Activated effector memory CD4-positive, alpha-beta T cell treated with anti-CD3 and anti-CD28 coated beads, Interleukin-2, amount 50 U/mL, for 16 hours (primary cell): ENCODE data around the gene MGLL.

Source experiments
- DNase-seq: peaks from one replicate; pipeline ENCODE4 v3.0.0-alpha.2; 2020

MGLL gene

GRCh38 chr3:127822041-127822681, at the start of gene MGLL:
Gene MGLL (minus strand): TSS chr3:127822515. CDS start chr3:127822318, 197 bp downstream.
- no peak for DNase-seq

- DNase-seq, result no peak
Observed at GRCh38 chr3:127870156-127870555, 47.8 kb upstream of the MGLL start.

DNA sequence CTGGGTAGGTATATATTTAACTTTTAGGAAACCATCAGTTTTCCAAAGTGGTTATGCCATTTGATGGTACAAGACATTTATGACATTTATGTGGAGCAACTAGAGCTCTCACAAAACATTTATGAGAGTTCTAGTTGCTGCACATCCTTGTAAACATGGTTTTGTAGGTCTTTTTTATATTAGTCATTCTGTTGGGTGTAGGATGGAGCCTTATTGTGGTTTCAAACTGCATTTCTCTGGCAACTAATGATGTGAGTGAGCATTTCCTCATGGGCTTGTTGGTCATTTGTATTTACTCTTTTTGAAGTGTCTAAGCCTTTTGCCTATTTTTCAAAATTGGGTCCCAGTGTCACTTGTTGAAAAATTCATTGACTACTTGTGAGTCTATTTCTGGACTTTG, 45.7 kb upstream of the MGLL start:
- DNase-seq, result no peak

GRCh38 chr3:127867412-127867811, 45.1 kb upstream of the MGLL start:
- DNase-seq, result no peak

DNA sequence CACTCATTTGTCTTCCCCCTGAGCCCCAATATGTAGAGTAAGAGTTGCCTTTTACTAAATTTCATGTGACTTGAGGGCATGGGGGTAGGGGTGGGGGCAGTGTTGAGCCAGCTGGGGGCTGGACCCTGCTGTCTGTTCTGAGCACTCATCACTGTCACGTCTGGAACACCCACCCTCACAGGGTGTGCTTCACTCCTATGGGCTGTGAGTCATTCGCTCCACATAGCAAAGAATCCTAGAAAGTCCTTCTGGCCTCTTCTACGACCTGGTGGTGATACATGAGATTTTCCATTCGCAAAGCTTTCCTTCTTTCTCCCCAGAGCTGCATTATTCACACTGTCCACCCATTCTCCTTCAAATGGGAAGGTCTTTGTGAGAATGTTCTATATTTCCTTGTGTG, 43.6 kb upstream of the MGLL start:
- no peak for DNase-seq

DNA sequence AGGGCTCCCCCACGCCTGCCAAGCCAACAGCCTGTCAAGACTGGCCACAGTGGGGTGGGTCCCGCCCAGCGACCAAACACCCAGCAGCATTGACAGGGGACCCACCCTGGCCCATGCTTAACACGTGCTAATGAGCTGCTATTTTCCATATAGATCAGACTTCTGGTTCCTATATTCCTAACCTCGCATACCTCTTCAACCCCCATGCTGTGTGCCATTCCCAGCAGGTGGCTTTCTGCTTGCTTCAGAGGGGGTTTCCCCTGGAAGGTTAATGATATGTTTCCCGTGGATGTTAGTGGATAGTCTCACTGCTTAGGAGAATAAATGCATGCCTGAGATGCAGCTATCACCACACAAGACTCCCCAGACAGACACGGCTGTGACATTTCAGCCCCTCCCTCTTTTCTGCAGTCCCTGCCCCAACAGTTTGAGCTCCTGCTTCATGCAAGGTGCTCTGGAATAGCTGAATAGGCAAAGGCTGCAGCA, 37.9 kb upstream of the MGLL start:
- DNase-seq, result no peak

DNA sequence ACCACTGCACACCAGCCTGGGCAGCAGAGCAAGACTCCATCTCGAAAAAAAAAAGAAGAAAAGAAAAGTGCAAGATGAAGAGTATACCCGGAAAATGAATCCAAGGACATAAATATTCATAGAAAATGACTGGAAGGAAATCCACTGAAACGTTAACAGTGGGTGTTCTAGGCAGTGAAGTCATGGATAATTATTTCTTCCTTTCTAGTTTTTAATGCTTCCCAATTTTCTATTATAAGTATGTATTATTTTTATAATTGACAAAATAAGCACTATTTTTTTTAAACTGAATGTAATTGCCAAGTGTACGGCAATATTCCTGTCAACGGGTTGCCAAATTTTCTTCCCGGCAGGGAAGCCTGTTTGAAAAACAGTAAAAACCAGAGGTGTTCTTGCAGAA, 37.4 kb upstream of the MGLL start:
- no peak for DNase-seq

- no peak for DNase-seq
Observed at GRCh38 chr3:127858937-127859336, 36.6 kb upstream of the MGLL start.

GRCh38 chr3:127858521-127858920, 36.2 kb upstream of the MGLL start:
- DNase-seq, result no peak

GRCh38 chr3:127857333-127857732, 35.0 kb upstream of the MGLL start:
- no peak for DNase-seq

- DNase-seq, result no peak
Observed at GRCh38 chr3:127856801-127857200, 34.5 kb upstream of the MGLL start.

GRCh38 chr3:127855246-127855645, 32.9 kb upstream of the MGLL start:
- no peak for DNase-seq

DNA sequence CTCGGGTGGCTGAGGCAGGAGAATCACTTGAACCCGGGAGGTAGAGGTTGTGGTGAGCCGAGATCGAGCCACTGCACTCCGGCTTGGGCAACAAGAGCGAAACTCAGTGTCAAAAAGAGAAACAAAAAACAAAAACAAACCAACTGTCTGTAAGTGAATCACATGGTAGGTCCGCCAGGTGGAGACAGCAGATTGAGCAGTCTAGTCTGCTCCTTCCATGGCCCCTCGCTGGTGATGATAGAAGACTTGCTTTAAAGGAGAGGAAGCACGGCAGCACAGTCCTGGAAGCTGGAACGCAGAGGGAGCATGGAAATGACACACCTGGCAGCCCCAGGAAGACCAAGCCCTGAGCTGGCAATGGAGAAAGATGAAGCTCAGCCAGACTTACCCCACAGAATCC, 31.4 kb upstream of the MGLL start:
- no peak for DNase-seq

DNA sequence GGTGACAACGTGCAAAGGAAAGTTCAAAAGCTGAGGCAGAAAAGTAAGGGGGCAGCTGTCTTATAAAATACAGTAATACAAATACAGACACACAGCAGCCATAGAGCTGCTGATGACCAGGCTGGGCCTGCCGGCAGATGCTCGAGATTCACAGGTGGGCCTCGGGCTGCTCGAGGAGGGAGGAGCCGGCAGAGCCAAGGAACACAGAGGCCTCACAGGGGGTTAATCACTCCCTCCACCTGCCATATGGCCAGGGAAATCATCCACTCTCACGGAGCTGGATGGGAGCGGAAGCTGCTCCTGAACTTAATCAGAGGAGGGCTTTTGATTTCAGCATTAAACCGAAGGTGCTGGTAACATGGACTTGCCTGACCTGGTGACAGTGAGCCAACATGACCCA, 29.6 kb upstream of the MGLL start:
- DNase-seq, result no peak

DNA sequence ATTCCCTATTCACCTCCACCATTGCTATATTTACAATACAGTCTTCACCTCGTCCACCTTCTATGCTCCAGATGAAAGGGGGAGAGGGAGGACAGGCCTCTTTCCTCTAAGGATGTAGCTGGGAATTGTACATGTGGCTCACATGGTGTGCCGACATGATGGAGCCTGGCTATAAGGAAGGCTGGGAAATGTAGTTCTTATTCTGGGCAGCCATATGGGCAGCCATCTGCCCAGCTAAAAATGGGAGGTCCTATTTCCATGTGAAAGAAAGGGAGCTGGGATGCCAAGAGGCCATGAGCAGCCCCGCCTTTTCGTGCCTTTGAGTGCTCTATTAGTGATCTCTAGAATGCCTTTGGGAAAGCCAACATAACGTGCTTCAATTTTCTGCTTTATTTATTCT, 27.1 kb upstream of the MGLL start:
- no peak for DNase-seq

- DNase-seq, result no peak
Observed at GRCh38 chr3:127848131-127849129, 26.1 kb upstream of the MGLL start.

GRCh38 chr3:127847236-127847720, 25.0 kb upstream of the MGLL start:
- no peak for DNase-seq

DNA sequence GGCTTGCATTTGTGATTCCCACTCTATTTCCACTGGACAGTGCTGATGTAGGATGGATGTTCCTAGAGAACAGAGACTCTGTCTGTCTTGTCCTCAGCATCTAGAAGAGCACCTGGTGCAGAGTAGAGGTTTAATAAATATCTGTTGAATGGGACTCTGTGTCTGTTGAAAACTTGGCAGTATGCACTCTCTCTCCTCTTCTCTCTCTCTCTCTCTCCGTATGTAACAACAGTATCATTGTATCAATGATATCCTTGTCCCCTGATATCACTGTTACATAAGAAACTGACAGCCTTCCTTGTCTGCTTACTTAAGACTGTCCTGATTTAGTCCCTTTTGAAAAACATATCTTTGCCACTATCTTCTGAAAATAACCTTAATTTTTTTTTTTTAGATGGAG, 24.3 kb upstream of the MGLL start:
- DNase-seq, result no peak

GRCh38 chr3:127844326-127844942, 22.1 kb upstream of the MGLL start:
- no peak for DNase-seq

DNA sequence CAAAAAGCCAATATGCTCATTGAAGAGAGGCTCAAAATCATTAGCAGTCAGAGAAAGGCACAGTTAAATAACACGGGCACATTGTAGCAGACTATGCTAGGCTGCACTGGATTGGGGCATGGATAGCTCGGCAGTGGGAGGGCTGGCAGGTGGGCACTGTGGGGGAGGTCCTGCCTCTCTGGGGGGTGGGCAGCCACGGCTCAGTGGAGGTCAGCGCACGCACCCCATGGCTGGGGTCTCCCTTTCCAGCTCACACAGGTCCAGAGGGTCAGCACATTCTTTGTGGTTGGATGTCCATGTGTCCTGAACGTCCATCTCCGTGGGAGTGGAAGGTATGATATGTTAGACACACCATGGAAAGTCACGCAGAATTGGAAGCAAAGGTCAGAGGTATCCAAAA, 18.4 kb upstream of the MGLL start:
- no peak for DNase-seq

DNA sequence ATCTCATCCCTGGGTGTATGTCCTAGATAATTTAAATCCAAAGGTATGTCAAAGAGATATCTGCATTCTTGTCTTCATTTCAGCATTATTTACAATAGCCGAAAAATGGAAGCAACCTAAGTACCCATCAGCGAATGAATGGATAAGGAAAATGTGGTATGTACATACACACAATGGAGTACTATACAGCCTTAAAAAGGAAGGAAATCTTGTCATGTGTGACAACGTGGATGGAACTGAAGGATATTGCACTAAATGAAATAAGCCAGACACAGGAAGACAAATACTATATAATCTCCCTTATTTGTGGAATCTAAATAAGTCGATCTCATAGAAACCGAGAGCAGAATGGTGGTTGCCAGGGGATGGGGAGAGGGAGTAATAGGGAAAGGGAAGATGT, 16.8 kb upstream of the MGLL start:
- DNase-seq, result no peak

DNA sequence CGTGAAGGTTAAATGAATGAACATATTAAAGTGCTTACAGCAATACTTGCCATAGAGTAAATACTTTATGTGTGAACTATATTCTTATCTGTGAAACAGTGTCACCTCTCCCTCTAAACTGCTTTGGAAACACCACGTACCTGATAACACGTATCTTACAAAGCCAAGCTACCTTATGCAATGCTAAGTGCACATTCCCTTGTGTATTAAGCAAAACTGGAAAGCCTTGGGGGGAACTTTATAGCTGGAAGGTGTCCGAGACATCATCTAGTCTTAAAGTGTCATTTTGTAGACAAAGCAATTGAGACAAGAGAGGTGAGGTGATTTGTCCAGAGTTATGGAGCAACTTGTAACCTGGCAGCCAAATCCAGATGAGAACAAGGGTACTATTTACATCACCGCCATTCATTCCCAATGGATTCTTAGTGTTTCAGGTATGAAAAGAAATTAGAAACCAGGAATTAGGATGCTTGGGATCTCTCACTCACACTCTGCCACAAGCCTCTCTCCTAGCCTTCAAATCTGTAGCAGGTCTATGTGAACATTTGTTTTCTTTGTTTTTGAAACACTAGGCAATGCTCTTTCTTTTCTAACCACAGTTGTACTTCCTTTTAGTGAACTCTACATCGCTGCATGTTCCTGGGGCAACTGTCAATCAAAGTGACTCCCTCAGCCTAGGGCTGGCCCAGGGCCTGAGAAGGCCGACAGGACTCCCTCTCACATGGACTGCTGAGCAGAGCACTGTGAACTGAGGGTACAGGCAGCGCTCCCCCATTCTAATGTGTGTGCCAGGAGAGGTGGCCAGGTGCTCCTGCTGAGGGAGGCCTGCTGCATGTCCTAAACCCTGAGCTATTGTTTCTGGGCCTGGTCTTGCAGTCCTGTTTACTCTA, 13.9 kb upstream of the MGLL start:
- no peak for DNase-seq
